NCI-H82 (cell line): Measurements from ENCODE around the gene REN.

Experiments
- DNase-seq: peaks from one replicate; lab custom pipeline; 2025; lab: John Stamatoyannopoulos, UW

The REN gene

GRCh38 chr1:204166219-204166618 is at the start of gene REN:
REN (minus strand) TSS chr1:204166337; CDS start chr1:204166293, 44 bp downstream.
- no peak for DNase-seq

GRCh38 chr1:204213668-204214662 is 47.8 kb upstream of the REN start, which contains the start of gene GOLT1A:
GOLT1A (minus strand) TSS chr1:204213988; CDS start chr1:204213906, 82 bp downstream.
- DNase-seq: peak; percentile 63

GRCh38 chr1:204212715-204213114 is 46.6 kb upstream of the REN start:
- no peak for DNase-seq

- DNase-seq: no peak
Observed at GRCh38 chr1:204211046-204211445, 44.9 kb upstream of the REN start.

GRCh38 chr1:204207136-204207616 is 41.0 kb upstream of the REN start:
- DNase-seq: peak; percentile 85

GRCh38 chr1:204206121-204206520 is 40.0 kb upstream of the REN start:
- DNase-seq: no peak

- DNase-seq: no peak
Observed at GRCh38 chr1:204205486-204205885, 39.3 kb upstream of the REN start.

- no peak for DNase-seq
Observed at GRCh38 chr1:204204944-204205343, 38.8 kb upstream of the REN start.

GRCh38 chr1:204203206-204203767 is 37.1 kb upstream of the REN start:
- no peak for DNase-seq

GRCh38 chr1:204202481-204202880 is 36.3 kb upstream of the REN start:
- DNase-seq: no peak

- DNase-seq: no peak
Observed at GRCh38 chr1:204201348-204202040, 35.4 kb upstream of the REN start.

GRCh38 chr1:204199579-204199978 is 33.4 kb upstream of the REN start:
- DNase-seq: no peak

GRCh38 chr1:204198348-204199340 is 32.5 kb upstream of the REN start:
- DNase-seq: peak; percentile 62

- no peak for DNase-seq
Observed at GRCh38 chr1:204197068-204197467, 30.9 kb upstream of the REN start.

- DNase-seq: peak; percentile 38
Observed at GRCh38 chr1:204196068-204196795, 30.1 kb upstream of the REN start, which contains the start of gene KISS1. KISS1 (minus strand) TSS chr1:204196491; CDS start chr1:204192876, 3,615 bp downstream.

- DNase-seq: no peak
Observed at GRCh38 chr1:204194771-204195170, 28.6 kb upstream of the REN start.

GRCh38 chr1:204194080-204194479 is 27.9 kb upstream of the REN start:
- DNase-seq: no peak

GRCh38 chr1:204192589-204193352 is 26.6 kb upstream of the REN start:
- no peak for DNase-seq

GRCh38 chr1:204192046-204192445 is 25.9 kb upstream of the REN start:
- DNase-seq: no peak

GRCh38 chr1:204191456-204191855 is 25.3 kb upstream of the REN start:
- no peak for DNase-seq
